Brain pericyte (primary cell): ENCODE results near the gene PKMYT1.
"Not testable (repeated sequence)": the region's sequence is repeated elsewhere in the genome, so short reads cannot be mapped to it uniquely, and the experiment has no call there.

Experiments used
- DNase-seq: peaks from one replicate; pipeline ENCODE4 v3.0.0-alpha.2; 2012; ENCODE audit warnings: low read depth, low spot score

The PKMYT1 gene

GRCh38 chr16:2960183-2961010 lies 19.8 kb downstream of the PKMYT1 start:
- DNase-seq = no peak

DNA sequence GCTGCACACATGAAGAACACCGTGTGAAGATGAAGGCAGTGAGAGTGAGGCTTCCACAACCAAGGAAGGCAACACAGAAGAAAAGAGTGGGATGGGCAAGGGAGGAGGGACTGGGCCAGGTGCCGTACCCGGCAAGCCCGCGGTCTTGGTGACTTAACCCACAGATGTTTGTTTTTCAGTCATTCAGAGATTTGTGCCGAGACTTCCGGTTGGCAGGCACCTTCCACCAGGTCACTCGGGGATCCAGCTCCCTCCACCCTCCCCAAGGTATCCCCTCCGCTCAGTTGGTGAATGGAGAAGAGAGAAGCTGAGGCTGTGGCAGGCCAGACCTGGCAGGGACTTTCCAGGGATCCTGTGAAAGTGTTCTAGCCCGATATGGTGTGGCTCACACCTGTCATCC lies 21.0 kb downstream of the PKMYT1 start:
- DNase-seq = no peak

GRCh38 chr16:2956579-2956956 lies 23.7 kb downstream of the PKMYT1 start:
- no peak for DNase-seq

DNA sequence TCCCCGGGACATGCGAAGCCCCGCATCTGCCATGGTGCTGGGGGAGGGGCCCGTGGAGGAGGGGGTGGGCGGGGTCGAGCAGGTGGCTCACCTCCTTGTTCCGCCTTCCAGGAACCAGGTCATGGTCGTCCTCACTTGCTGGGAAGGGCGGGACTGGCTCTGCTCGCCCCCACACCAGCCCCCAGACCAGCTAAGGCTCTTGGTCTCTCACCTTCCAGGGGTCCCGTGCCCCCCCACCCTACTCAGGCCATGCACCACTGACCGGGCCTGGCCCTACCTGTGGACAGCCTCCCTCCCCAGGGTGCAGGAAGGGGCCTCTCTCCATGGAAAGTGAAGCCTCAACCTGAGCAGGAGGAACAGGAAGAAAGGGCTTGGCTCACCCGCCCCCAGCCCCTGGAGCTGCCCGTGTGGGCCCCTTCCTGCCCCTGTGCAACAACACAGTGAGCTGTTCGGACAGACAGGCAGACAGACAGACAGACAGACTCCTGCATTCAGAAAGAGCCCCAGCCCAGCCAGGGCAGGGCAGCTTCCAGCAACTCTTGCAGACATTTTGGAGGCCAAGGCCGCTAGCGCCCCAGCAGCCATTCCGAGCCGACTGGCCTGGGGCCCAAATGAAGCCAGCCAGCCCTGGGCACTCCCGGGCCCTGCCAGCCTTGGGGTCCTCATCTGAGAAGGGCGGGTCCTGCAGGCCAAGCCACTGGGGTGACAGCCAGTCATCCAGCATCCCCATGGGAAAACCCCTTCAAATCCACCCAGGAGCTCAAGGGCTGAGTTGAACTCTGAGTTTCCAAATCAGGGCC lies 24.3 kb downstream of the PKMYT1 start:
- no peak for DNase-seq

DNA sequence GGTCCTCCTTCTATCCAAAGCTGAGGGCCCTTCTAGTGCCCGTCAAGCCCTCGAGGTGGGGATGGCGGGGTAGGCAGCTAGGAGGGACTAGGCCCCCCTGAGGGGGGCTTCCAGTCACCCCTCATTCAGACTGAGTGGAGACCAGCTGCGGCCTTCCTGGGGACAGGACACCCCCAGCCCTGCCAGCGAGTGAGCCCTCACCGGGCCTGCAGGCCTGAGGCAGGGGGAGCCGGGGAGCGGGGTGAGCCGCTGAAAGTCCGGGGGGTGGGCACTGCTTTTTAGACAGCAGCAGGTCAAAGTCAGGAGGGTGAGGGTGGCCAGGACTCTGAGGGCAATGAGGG lies 24.8 kb downstream of the PKMYT1 start:
- no peak for DNase-seq

- no peak for DNase-seq
These were observed 25.4 kb downstream of the PKMYT1 start for GRCh38 chr16:2954656-2955381.

DNA sequence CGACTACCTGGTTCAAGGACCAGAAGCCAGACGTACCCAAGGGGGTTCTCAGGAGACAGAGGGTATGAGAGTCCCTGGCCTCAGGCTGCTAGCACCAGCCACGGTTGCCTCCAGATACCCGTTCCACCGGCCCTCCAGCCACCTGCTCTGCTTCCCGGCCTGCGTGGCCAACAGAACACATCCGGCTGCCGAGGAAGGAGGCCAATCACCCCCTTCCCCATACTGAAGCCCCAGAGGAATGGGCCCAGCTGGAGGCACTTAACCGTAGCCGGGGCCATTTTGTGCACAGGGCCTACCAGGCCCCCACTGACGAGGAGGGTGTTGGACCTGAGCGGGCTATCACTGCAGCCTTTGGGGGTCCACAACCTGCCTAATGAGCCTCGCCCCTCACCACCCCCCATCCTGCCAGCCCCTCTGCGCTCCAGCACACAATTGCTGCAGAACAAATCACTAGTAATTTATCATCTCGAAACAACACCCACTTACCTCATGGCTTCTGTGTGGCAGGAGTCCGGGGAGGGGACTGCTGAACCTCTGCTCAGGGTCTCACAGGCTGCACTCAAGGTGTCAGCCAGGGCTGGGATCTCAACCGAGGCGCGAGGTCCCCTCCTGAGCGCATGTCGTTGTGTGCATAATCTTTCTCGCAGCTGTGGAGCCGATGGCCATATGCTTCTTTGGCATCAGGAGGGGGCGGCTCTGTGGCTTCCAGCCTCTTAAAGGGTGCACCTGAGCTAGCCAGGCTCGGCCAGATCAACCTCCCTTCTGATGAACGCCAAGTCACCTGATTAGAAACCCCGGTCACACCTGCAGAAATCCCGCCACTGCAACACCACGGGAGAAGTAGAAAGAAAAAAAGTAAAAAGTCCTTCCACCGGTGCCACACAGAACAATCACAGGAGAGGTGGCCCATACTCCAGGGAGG lies 26.3 kb downstream of the PKMYT1 start:
- no peak for DNase-seq

DNA sequence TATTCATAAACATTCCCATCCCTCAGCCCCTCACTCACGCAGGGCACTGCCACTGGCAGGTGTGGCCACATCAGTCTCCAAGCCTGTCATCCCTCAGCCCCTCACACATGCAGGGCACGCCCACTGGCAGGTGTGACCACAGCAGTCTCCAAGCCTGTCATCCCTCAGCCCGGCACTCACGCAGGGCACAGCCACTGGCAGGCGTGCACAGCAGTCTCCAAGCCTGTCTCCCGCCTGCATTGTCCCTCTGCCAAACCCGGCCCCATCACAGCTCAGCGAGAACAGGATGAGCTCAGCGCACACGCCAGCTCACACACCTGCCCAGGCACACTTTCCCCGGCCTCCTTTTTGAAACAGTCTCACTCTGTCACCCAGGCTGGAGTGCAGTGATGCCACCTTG lies 27.6 kb downstream of the PKMYT1 start:
- DNase-seq = no peak

DNA sequence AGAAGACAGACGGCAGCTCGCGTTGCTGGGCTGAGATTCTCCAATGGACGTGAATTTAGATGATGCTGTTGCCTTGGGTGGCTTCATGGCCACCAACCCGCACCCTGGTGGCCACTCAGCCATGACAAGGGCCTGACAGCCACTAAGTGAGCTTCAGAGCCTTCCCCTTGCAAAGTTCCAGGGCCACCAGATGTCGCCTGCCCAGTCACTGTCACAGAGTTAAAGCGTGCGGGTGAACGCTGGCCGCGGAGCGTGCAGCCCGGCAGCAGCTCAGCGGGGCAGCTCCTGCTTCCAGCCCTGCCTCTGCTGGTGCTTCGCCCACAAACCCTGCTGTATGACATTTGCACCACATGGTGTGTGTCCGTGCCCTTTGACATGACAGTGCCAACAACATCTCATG lies 29.5 kb downstream of the PKMYT1 start:
- DNase-seq = no peak

DNA sequence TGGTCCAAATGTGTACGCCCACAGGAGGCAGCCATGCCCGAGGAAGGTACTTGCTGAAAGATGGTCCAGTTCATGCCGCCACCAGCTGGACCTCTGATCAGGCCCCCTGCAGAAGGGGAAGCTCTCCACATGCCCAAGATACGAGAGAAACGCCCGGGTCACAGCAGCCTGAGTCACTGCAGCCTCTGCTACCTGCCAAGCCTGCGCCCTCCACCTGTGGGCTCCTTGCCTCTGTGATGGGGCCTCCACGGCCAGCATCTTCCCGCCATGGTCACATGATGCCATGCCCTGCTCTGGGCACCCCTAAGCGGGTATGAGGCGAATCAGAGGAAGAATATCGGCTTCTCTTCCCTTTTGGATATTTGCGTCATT lies 29.9 kb downstream of the PKMYT1 start:
- no peak for DNase-seq

DNA sequence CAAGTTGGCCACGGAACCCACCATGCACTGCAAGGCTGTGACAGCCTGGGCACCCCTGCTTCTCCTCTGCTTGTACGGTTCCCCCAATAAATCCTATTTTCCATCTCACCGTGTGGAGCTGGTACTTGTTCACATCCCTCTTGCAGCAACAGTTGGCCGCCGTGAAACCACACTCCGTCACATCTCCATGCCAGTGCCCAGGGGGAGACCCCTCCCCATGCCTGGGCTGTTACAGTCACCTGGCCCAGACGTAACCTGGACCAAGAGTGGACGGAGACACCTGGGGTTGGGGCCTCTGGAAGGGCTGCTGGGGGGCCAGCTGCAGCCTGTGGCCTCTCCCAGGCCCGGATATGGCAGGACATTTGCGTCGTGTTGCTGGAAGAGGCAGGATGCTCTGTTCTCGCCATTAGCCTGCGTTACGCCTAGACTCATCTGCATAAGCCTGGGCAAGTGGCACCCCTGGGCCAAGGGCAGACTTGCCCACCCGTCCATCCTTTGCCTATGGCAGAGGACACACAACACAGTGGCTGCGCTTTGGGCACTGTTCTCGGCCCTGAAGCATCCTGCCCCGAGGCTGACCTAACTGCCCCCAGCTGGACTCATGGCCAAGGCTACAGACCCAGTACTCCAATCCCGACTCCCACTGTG lies 30.4 kb downstream of the PKMYT1 start:
- no peak for DNase-seq

DNA sequence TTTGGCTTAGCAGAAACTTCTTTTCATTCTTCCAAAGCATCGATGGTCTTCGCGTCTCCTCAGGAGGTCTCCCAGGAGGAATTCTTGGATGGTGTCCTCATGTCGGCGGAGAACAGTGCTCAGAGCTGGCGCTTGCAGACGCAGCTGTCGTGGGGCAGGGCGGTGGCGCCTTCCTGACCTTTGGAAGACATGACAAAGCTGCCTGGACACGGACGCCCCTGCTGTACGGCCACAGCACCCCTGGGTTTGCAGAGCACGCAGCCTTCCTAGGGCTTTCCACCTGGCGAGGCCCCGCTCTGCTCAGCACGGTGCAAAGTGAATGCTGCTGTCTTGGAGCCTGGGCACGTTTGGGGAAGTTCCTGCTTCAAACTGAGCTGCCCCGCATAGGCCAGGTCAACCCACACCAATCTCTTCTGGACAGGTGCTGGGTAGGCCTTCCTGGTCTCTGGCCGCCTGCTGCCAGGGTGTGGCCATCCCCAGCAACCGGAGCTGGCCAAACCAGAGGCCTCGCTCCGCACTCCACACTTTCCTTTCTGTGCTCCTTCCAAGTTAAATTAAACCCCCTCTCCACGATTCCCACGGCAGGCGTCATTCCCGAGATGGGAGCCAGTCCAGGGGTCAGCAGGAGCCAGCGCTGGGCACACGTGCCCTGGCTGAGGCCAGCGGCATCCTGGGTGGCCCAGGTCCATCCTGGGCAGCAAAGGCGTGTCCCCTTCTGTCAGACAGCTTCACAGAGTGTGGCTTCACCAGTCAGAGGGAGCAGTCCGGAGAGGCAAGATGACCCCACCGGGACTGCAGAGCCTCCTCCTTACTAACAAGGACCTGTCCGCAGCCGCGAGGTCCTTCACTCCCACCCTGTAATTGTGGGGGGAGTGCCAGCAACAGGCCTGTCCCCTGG lies 31.2 kb downstream of the PKMYT1 start:
- DNase-seq = no peak

DNA sequence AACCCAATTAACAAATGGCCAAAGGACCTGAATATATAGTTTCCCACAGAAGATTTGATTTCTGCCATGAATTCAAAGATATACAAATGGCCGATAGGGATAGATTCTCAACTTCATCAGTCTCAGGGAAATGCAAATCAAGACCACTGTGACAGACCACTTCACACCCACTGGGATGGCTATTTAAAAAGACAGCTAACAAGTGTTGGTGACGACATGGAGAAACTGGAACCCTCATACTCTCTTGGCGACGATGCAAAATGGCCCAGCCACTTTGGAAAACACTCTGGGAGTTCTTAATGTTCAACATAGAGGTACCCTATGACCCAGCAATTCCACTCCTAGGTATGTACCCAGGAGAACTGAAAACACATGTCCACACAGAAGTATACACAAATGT lies 33.6 kb downstream of the PKMYT1 start:
- no peak for DNase-seq

GRCh38 chr16:2943716-2944115 lies 36.5 kb downstream of the PKMYT1 start:
- DNase-seq = not testable (repeated sequence)

DNA sequence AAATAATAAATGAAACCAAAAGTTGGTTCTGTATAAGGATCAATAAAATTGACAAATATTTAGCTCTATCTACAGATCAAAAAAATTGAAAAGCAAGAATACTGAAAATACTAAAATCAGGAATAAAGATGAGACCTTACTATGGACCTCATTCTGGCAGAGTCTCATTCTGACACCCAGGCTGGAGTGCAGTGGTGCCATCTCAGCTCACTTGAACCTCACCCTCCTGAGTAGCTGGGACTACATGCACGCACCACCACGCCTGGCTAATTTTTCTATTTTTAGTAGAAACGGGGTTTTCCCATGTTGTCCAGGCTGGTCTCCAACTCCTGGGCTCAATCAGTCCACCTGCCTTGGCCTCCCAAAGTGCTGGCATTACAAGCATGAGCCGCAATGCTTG lies 38.2 kb downstream of the PKMYT1 start:
- no peak for DNase-seq

- no peak for DNase-seq
These were observed 40.3 kb downstream of the PKMYT1 start for GRCh38 chr16:2939968-2940367.

DNA sequence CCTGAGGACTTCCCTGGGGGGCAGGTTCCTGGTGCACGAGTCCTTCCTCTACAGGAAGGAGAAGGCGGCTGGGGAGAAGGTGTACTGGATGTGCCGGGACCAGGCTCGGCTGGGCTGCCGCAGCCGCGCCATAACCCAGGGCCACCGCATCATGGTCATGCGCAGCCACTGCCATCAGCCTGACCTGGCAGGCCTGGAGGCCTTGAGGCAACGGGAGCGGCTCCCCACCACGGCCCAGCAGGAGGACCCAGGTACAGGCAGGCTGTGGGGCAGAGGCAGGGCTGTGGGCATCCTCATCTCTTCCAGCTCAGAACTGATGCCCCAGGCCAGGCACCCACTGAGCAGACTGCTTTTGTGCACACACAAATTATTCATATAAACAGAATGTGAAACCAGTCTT lies 42.0 kb downstream of the PKMYT1 start:
- no peak for DNase-seq

DNA sequence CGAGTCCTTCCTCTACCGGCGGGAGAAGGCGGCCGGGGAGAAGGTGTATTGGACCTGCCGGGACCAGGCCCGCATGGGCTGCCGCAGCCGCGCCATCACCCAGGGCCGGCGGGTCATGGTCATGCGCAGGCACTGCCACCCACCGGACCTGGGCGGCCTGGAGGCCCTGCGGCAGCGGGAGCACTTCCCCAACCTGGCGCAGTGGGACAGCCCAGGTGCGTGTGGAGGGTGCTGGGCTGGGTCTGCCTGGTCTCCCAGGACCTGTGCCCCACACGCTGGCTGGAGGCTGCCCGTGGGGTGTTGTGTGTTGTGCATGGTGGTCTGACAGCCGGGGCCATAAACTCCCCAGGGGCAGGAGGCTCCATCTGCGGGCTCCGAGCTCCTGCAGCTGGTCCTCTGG lies 43.1 kb downstream of the PKMYT1 start:
- no peak for DNase-seq

DNA sequence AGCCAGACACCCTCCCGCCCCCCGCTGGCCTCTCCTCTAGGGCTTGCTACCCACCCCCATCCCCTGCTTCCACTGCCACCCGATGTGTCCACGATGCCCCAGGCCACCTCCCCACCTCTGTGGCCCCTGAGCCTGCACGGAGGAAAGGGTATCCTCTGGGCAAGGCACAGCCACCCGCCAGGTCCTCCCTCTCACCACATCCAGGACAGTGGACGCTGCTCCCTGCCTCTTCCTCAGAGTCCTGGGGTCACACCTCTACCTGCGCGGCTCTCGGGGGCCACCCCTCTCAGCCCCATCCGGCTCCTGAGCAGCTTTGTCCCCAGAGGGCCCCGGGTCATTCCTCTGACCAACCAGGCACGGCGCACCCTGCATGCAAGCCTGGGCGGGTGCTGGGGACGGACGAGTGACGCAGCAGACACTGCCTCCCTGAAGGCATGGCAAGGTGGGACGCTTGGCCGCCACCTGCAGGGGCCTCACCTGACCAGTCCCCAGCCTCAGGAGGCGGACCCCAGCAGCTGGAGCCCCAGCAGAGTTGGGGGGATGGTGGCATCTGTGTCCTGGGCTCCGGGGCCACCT lies 43.7 kb downstream of the PKMYT1 start:
- no peak for DNase-seq

- no peak for DNase-seq
These were observed 45.8 kb downstream of the PKMYT1 start for GRCh38 chr16:2934450-2934849.
